Medulla oblongata (tissue), 1 donor: Measurements from ENCODE around the gene CALHM1.
A peak's percentile ranks its signal among the peaks of the same experiment; 100 is the strongest.
"Not testable (repeated sequence)": the region's sequence is repeated elsewhere in the genome, so short reads cannot be mapped to it uniquely, and the experiment has no call there.

ENCODE experiments used
- DNase-seq: peaks from one replicate; pipeline ENCODE4 v3.0.0-alpha.2; 2015; ENCODE audit errors: extremely low spot score

CALHM1 gene

GRCh38 chr10:103486635-103487409 is 28.1 kb upstream of the CALHM1 start:
- not testable (repeated sequence) for DNase-seq

GRCh38 chr10:103481974-103482531 is 23.4 kb upstream of the CALHM1 start:
- DNase-seq, result peak; percentile 61

- no peak for DNase-seq
Observed at GRCh38 chr10:103480521-103480920, 21.8 kb upstream of the CALHM1 start.

- DNase-seq, result no peak
Observed at GRCh38 chr10:103479135-103479534, 20.4 kb upstream of the CALHM1 start, which contains the start of gene CALHM3. TSS of gene CALHM3 (minus strand) at chr10:103479240. CDS start at chr10:103479032, 208 bp downstream.

GRCh38 chr10:103478671-103479070 is 20.0 kb upstream of the CALHM1 start:
- no peak for DNase-seq

- DNase-seq, result no peak
Observed at GRCh38 chr10:103476046-103476768, 17.5 kb upstream of the CALHM1 start.

- DNase-seq, result no peak
Observed at GRCh38 chr10:103475437-103475836, 16.7 kb upstream of the CALHM1 start.

- DNase-seq, result no peak
Observed at GRCh38 chr10:103474077-103474476, 15.4 kb upstream of the CALHM1 start.

- DNase-seq, result no peak
Observed at GRCh38 chr10:103473261-103473671, 14.6 kb upstream of the CALHM1 start.

GRCh38 chr10:103472005-103472404 is 13.3 kb upstream of the CALHM1 start:
- no peak for DNase-seq

- DNase-seq, result no peak
Observed at GRCh38 chr10:103470761-103471653, 12.3 kb upstream of the CALHM1 start.

GRCh38 chr10:103469201-103469600 is 10.5 kb upstream of the CALHM1 start:
- DNase-seq, result no peak

GRCh38 chr10:103467406-103467805 is 8.7 kb upstream of the CALHM1 start:
- no peak for DNase-seq

- DNase-seq, result no peak
Observed at GRCh38 chr10:103466734-103467133, 8.0 kb upstream of the CALHM1 start.

- peak; percentile 38 for DNase-seq
Observed at GRCh38 chr10:103465411-103466179, 6.9 kb upstream of the CALHM1 start.

GRCh38 chr10:103463499-103463898 is 4.8 kb upstream of the CALHM1 start:
- DNase-seq, result no peak

- no peak for DNase-seq
Observed at GRCh38 chr10:103459615-103460014, 915 bp upstream of the CALHM1 start.

- no peak for DNase-seq
Observed at GRCh38 chr10:103457896-103458583, 660 bp downstream of the CALHM1 start.

GRCh38 chr10:103457176-103457712 is 1.5 kb downstream of the CALHM1 start:
- no peak for DNase-seq

- no peak for DNase-seq
Observed at GRCh38 chr10:103456074-103456660, 2.5 kb downstream of the CALHM1 start.
